Jurkat, Clone E6-1 (cell line): Measurements from ENCODE around the gene TLR4. TPM values are rescaled to one million over a fixed set of nuclear protein-coding genes. Genes with fewer than 3 reads are reported as not detected.

Source experiments
- DNase-seq: peaks from one replicate; pipeline ENCODE4 v3.0.0-alpha.2; 2011; ENCODE audit warnings: low read depth, low spot score
- H3K4me3 ChIP-seq: 2 replicates; pipeline ENCODE4 v1.5.1; 2011; ENCODE audit warnings: mild to moderate bottlenecking, low read length, control low read depth, moderate library complexity
- polyA plus RNA-seq: library from polyadenylated mRNA; unstranded; fragments of >200 nt; gene quantifications from one replicate; pipeline ENCODE4 v1.2.1, GENCODE V29; 2012; ENCODE audit warnings: missing spikeins; ENCODE audit not compliant: insufficient read length, insufficient read depth

Gene TLR4
- polyA plus RNA-seq = not detected

DNA sequence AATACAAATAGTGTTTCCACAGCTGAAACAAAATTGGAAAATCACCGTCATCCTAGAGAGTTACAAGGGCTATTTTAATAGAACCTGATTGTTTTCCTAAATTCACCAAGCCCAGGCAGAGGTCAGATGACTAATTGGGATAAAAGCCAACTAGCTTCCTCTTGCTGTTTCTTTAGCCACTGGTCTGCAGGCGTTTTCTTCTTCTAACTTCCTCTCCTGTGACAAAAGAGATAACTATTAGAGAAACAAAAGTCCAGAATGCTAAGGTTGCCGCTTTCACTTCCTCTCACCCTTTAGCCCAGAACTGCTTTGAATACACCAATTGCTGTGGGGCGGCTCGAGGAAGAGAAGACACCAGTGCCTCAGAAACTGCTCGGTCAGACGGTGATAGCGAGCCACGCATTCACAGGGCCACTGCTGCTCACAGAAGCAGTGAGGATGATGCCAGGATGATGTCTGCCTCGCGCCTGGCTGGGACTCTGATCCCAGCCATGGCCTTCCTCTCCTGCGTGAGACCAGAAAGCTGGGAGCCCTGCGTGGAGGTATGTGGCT lies at the start of gene TLR4:
Gene TLR4, plus strand, starts transcription at position 380 of the 552 bp plus-strand sequence. Its CDS starts 70 bp downstream, at position 450.
- DNase-seq = no peak
- H3K4me3 ChIP-seq = no peak within 1 kb of the TSS

DNA sequence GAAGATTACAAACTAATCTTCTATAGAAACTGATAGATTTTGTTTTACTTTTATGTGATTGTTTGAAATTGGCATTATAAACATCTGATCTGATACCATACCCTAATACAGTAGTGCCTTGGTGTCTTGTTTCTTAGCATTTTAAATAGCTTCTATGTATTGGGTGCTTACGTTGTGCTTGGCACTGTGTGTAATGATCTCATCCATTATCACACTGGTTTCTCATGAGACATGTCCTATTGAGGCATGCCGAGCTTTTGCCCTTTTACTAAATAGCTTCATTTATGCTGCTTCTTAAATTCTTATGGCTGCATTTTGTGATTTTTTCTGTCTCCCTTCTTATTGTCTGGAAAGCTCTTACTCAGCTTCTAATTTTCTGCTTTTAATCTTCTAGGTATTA lies 48.2 kb upstream of the TLR4 start:
- no peak for DNase-seq
- no peak overlapping the region for H3K4me3 ChIP-seq

DNA sequence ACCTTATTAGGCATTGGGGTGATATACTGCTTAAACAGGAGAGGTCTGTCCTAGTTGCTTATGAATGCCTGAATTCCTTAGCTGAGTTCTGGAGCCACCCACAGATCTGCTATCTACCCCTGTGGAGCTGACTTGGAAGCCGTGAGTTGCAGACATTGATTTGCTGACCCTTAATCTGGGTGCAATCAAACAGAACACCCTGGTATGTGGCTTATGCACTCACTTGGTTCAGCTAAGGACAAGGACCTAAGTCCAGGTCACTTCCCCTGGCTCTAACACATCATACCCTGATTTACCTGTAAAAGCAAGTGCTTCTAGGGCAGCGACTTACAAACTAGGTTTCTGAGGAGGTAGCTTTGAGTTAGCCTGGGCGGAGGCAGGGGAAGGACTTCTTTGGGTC lies 41.6 kb upstream of the TLR4 start:
- no peak for DNase-seq
- no peak overlapping the region for H3K4me3 ChIP-seq

DNA sequence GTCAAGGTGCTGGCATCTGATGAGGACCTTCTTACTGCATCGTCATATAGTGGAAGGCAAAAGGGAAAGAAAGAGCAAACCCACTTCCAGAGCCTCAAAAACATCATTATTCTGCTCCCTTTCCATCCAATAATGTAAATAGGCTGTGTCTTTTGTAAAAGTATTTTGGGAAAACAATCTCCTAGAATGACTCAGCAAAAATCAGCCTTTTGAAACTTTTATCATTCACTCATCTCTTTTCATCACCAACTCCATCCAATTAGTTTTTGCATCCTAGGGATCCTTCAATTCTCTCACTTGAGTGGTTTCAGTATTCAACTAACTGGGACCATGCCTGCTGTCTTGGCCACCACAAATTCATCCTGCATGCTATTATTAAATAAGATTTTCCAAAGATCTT lies 39.8 kb upstream of the TLR4 start:
- no peak overlapping the region for H3K4me3 ChIP-seq
- no peak for DNase-seq

DNA sequence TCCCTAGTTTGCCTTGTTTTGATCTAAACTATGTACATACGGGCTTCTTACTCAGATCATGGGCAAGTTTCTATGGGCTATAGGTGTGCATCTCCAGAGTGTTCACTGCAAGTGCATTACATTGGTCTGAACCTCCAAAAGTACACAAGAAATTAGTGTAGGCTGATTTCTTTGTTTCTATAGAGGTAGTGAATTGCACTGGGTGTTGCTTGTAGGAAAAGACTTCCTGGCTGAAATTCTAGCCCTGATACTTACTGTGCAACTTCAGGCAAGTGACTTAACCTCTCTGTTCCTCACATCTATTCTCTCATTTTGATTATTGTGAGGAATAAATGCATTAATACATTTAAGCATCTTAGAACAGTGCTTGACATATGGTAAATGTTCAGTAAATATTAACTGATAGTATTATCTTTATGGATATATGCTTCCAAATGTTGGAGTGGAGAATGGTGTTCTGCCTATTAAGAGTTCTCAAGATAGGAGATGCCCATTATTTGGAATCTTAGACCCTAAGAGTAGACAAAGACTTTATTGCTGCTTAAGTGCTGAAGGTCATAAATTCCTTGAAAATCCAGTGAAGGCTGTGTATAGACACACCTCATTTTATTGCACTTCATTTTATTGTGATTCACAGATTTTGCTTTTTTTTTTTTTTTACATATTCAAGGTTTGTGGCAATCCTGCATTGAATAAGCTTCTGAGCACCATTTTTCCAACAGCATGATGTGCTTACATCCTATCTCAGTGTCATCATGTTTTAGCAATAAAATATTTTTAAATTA lies 38.4 kb upstream of the TLR4 start:
- DNase-seq = no peak

DNA sequence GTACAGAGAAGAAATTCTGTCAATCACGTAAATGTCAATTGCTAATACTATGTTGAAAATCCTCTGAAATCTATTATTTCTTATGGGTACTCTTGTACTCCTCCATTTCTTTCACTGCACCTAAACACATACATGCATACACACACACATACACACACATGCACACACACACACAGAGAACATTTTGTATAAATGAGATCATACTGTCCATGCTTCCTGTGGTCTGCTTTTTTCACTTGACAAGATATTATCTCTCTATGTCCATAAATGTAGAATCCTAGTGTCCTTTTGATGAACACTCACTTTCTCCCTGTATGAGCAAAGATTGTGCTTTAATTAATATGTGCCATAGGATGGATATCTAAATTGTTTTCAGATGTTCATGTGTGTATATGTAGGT lies 32.7 kb upstream of the TLR4 start:
- DNase-seq = no peak
- no peak overlapping the region for H3K4me3 ChIP-seq

More for the DNA sequence above, 38.4 kb upstream of the TLR4 start:
- no peak overlapping the region for H3K4me3 ChIP-seq

DNA sequence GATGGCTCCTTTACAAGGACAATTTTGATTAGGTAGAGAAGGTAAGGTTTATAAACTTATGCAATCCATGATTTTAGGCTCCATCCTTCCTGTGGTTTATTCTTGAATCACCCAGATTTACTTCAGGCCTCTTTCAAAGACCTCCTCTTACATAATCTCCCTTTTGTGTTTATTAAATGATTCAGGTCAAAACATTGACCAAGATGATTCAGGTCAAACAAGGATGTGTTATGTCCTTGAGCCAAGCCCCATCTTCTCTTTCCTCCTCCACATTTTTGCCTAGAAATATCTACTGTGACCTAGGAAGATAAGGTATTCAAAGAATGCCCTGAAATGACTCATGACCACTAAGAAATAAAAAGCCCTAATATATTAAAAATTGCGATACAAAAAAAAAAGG lies 31.8 kb upstream of the TLR4 start:
- no peak for DNase-seq
- no peak overlapping the region for H3K4me3 ChIP-seq

DNA sequence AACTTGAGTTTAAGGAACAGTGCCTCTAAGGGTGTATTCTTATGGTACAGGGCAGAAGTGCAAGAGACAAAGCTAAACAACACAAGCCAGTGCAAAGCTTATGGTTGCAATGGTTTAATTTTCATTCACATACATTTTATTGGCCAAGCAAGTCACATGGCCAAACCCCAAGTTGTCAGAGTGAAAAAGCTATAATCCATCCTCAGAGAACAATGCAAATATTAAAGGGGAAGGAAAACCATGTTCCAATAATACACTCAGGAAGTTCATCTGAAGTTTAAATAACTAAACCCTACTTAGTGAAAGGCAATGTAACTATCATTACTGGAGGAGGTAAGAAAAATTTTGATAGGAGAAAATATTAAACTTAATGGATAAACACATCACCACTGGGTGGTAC lies 26.6 kb upstream of the TLR4 start:
- no peak overlapping the region for H3K4me3 ChIP-seq
- no peak for DNase-seq

DNA sequence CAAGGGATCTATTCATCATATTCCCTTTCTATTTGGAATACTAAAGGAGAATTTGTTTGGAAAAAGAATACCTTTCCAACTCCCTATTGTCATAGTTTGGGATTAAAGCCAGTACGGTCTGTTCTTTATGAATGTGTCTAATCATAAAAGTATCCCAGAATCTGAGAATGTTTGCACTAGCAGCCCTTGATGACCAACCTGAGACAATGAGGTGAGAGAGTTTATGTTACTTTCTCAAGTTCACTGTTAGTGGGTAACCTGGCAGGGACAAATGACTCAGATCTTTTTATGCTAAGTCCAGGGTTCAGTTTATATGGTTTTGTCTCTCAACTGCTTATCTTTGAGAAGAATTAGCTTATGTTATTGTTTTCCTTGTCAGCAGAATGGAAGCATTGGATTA lies 25.3 kb upstream of the TLR4 start:
- DNase-seq = no peak
- H3K4me3 ChIP-seq = no peak overlapping the region

DNA sequence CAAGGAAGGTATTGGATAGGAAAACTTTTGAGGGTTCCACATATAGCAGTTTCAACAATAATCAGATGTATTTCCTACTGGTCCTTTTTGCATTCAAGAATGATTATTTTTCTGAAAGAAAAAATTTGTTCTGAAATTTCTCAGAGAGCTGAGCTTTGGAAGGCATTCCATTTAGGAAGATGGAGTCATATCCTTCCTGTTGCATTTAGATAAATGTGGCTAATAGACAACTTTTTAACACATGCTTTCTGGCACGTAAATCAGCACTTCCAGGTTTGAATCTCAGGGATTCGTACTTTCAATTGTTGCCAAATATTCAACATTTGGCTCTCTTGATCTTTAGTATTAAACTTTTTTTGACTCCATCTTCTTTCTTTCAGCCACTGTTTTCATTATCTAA lies 24.8 kb upstream of the TLR4 start:
- no peak for DNase-seq
- H3K4me3 ChIP-seq = no peak overlapping the region

DNA sequence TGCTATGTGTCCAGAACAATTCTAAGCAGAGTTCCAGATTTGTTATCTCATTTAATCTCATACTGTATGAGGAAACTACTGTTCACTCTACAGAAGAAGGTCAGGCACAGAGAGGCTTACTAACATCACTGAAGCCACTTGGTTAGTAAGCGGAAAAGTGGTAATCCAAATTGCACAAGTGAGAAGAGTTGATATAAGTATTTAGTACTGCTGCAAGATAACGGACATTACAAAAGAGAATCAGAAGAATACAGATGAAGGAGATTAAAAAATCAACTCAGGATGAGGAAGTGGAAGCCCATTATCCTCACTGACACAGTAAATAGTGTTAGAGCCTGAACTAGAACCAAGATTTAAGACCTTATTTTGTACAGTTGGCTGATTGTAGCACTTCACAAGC lies 22.3 kb upstream of the TLR4 start:
- no peak overlapping the region for H3K4me3 ChIP-seq
- DNase-seq = no peak

DNA sequence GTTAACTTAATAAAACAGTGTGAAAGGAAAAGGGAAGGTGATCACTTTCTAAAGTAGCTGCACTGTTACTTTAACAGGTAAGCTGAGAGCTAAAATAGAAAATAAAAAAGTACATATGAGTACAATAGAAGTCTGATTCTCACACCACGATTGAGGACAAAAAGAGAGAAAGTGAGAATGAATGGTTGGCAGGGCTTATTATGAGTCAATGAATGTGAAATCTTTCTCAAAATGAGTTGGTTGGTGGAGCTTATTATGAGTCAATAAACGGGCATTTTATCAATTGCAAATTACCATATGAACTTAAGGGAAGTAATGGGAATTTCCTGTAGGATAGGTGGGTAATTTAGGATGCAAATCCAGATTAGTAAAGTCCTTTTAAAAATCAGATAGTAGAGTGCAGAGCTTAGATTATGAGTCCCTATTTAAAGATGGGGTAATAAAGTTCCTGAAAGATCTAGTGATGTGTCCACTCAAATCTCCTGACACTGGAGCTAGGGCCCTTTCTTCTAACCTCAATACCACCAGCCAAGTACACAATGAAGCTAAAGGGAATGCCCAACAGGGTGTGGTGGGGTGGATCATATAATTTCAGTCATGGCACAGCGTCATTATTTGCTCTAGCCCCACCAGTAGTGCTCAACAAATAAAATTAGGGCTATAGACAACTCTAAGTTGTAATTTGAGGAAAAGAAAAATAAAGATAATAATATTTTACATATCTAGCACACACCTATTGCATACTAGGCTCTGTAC lies 21.1 kb upstream of the TLR4 start:
- H3K4me3 ChIP-seq = no peak overlapping the region
- no peak for DNase-seq

DNA sequence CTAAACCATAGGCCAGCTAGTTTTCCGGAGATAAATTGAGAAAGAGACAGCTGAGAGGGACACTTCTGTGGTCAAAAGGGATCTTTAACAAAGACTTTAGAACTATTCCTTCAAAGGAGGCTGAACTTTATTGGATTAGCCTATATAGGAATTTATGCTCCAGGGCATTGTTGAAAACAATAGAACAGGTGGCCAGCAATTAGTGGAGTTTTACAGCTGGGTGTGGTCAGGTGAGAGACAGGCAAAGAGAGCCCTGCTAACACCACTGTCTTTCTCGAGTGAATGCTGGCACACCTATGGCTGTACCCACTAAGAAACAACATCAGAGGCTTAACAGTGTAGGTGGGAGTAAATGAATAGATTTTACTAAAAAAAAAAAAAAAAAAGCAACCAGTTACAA lies 16.7 kb upstream of the TLR4 start:
- H3K4me3 ChIP-seq = no peak overlapping the region
- no peak for DNase-seq

DNA sequence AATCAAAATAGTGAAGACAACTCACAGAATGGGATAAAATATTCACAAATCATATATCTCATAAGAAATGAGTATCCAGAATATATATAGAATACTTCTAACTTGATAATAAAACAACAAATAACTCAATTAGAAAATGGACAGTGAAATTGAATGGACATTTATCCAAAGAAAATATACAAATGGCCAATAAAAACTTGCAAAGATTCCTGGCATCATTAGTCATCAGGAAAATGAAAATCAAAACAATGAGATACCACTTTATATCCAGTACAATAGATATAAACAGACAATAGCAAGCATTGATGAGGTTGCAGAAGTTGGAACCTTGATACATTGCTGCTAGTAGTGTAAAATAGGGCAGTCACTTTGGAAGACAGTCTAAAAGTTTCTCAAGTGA lies 12.8 kb upstream of the TLR4 start:
- no peak for DNase-seq
- no peak overlapping the region for H3K4me3 ChIP-seq

DNA sequence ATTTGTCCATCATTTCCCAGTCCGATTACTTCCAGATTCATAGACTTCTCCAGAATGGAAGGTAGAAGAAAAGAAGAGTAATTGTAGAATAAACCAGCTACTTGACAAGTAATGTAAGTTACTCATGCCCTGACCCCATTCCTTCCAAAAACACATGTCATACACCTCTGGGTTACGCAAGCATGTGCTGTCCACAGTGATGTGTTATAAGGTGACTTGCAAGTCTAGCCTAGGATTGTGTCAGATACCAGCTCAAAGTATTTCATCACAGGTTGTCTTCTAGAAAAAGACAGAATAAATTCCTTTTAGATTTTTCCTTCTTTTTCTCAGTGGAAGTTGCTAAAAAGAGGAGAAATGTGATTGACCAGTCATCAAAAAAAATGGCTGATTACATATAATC lies 8.0 kb upstream of the TLR4 start:
- H3K4me3 ChIP-seq = no peak overlapping the region
- DNase-seq = no peak

DNA sequence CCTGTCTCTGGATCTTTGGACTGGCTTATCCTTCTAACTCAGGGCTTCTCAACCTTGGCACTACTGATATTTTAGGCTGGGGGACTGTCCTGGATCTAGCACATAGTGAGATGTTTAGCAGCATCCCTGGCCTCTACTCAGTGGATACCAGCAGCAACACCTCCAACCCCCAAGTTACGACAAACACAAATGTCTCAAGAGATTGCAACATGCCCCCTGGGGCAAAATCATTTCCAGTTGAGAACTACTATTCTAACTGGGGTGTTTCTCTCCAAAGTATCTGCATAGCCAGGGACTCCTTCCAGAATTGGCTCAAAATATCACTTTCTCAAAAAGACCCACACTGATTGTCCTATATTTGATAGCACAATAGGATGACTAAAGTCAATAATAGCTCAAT lies 7.2 kb upstream of the TLR4 start:
- no peak overlapping the region for H3K4me3 ChIP-seq
- no peak for DNase-seq

DNA sequence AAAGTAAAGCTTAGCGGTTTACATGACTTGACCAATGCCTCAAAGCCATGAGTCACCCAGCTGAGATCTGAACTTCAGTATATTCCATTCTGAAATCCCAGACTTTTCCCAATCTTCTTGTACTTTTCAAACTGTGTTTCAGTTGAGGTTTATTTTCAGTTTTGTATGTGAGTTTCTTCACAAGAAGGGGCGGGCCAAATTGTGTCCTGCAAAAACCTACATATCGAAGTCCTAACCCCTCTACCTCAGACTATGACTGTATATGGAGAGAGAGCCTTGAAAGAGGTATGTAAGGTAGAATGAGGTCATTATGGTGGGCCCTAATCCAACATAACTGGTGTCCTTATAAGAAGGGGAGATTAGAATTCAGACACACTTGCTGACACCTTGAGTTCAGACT lies 666 bp upstream of the TLR4 start:
- no peak for DNase-seq
- H3K4me3 ChIP-seq = no peak overlapping the region

DNA sequence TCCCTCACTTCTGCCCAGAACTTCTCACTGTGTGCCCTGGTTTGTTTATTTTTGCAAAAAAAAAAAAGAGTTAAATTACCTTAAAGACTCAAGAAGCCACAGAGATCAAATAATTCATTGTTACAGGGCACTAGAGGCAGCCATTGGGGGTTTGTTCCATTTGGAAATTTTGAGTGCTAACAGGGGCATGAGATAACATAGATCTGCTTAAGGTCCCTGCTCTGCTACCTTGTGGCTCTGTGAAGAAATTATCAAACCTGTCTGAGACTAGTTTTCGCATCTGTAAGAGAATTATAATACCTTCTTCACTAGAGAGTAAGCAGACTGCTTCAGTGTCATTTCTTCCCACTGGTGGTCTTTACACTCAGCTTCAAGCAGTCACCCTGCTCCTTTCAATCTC lies 394 bp downstream of the TLR4 start:
- H3K4me3 ChIP-seq = no peak overlapping the region
- no peak for DNase-seq

DNA sequence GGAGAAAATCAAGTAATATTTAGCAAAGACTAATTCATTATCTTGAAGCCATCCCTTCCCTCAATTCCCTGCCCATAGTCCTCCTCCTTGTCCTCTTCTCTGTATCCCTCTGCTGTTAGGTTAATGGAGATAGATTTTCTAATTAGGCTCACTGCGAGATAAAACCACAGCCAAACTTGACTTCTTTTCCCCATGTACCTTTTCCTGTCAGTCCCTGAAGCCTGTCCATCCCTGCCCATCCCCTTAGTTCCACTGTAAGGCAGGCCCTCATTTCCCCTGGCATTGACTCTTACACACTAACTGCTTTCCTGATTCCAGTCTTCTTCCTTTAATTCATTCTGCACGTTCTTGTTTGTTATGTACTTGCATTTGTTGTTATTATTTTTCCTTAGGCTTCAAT lies 1.2 kb downstream of the TLR4 start:
- H3K4me3 ChIP-seq = no peak overlapping the region
- no peak for DNase-seq

DNA sequence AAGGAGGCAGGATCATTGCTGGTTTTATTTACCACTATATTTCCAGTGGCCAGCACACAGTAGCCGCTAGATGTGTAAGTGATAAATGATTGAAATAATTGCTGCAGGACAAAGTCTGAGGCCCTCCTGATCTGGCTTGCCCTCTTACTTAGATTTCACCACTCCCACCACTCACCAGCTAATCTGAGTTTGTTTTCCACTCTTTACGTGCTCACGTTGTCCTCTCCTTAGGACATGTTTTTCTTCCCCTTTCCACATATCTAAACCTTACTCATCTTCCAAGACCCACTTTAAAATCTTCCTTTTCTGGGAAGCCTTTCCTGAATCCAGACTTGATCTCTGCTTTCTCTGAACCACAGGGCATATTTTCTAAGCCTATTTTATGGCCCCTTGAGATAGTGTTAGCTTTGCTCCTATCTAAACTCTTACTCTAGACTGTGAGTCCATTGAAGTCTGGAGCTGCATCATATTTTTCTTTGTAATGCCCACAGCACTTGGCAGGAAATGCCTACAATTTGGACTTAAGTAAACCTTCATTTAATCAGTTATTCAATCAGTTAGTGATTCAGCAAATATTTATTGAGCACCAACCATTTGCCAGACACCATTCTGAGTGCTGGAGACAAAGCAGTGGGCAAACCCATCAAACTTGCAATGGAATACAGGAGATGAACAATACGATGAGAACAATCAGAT lies 2.4 kb downstream of the TLR4 start:
- no peak overlapping the region for H3K4me3 ChIP-seq
- DNase-seq = no peak
